GM21576 (cell line): ENCODE data around the gene CA10.

Source experiments
- ATAC-seq: cut with Tn5 transposase; IDR thresholded peaks from one replicate; pipeline ENCODE4 v1.9.1; 2021; ENCODE audit warnings: mild to moderate bottlenecking, moderate library complexity; ENCODE audit not compliant: unreplicated experiment

Gene CA10

DNA sequence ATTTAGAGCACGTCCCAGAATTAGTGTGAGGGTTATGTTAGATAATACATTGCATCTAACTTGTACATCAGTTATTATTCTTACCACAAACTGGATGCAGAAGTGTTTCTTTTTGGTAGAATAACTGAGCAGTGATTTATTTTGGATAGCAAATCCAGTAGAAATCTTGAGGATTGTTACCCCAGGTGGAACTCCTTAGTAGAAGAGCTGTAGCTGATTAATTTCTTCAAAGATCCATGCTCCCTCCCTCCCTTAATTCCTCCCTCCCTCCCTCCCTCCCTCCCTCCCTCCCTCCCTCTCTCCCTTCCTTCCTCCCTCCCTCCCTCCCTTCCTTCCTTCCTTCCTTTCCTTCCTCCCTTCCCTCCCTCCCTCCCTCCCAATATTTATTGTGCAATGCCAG is 337.7 kb downstream of the CA10 start:
- ATAC-seq, result no peak

DNA sequence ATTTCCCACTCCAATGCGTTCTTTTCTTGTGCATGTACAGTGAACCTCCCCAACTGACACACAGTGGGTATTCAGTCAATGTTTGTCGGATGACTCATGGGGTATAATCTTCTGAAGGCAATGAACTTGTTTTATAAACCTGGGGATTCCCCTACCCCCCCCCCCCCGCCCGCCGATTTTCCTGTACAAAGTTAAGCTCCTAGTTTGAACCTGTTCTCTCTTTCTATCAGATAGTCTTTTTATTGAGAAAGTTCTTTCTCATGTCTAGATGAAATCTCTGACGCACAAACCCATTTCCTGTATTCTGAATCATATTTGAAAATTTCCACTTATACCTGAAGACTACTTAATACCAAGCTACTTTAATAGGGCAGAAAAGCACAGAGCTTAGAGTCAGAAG is 338.3 kb downstream of the CA10 start:
- no peak for ATAC-seq

DNA sequence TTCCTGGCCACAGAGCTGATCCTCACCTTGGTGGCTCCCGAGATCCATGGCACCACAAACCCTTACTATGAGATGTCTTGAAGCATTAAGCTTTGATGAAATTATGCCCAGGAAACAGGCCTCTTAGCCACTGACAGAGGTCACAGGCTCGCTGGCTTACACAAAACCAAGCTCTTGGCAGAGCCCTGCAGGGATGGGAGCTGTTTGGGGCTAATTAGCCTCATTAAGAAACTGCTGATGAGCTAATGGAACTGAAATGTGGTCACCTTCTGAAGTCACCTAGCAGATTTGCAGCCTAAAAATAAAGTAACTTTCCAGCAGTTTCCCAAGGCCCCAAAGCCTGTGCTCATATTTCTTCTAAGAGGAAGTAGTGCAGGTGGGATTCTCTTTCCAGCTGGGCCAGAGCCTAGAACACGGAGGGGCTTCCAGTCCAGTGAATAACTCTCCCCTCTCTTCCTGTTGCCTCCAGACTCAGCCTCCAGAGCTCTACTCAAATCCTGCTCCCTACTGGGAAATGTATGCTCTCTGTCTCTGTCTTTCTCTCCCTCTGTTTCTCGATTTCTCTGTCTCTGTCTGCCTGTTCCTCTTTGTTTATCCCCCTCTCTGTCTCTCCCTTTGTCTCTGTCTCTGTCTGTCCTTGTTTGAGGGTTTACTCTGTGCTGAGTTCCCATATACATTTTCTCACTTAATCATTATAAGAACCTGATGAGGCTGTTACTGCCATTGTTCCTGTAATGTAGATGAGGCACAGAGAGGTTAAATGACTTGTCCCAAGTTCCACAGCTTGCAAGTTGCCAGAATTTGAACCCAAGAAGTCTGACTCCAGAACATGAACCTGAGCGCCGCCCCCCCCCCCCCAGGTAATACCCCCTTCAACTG is 338.9 kb downstream of the CA10 start:
- no peak for ATAC-seq

DNA sequence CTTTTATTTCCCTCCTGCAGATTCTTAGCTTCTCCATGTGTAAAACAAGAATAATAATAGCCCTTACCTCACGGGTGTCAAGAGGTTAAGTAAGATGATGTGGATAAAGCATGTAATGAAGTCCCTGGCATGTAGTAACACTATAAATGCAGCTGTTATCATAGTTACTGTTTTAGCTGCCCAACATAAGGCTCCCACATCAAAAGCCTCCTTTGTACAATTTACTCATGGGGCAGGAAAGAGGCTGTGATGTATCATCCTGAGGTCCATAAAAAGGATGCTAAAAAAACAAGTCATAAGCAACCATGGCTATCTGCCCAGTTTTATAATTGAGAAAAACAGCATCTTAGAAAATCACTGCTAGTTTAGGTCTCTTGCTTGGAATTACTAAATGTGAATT is 339.7 kb downstream of the CA10 start:
- no peak for ATAC-seq

DNA sequence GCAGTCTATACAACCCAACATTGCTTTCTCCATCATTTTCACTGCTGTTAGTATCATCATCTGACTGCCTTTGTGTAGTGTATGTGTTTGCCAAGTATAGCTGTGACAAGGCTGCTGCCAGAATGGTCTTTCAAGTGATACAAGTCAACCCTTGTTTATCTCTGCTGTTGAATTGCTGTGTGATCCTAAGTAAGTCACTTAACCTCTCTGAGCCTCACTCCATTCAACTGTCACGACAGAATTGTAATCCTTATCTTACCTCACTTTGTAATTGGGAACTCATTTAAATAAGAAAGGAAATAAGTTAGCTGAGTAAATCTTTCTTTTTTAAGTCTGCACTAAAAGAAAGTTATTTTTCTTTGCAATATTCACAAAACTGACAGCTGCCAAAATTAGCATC is 340.6 kb downstream of the CA10 start:
- ATAC-seq, result no peak

DNA sequence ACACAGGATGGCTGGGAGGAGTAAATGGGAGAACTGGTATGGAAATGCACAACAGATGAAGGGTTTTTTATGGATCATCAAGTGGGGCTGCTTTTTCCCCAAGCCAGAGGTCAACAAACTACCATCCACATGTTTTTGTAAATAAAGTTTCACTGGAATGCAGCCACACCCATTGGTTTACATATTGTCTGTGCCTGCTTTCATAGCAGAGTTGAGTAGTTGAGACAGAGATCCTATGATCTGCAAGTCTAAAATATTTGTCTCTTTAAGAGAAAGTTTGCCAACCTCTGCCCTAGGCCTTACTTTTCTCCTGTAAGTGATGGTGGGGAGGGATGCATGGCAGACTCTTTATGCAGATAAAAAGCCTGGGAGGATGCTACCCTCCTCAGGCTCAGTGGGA is 341.4 kb downstream of the CA10 start:
- ATAC-seq, result no peak

DNA sequence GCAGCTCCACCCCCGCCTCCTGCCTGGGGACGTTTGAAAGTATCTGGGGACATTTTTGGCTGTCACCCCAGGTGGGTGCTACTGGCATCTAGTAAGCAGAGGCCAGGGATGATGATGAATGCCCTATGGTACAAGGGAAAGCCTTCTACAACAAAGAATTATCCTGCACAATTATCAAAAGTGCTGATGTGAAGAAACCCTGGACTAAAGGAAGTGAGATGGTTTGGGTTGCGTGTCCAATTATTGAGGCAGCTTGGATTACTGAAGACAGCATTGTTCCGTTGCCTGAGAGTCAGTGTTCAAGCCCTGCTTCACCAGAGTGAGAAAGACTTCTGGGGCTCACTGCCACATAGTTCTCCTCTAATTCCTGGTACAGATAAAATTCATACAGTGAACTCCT is 343.4 kb downstream of the CA10 start:
- ATAC-seq, result no peak

DNA sequence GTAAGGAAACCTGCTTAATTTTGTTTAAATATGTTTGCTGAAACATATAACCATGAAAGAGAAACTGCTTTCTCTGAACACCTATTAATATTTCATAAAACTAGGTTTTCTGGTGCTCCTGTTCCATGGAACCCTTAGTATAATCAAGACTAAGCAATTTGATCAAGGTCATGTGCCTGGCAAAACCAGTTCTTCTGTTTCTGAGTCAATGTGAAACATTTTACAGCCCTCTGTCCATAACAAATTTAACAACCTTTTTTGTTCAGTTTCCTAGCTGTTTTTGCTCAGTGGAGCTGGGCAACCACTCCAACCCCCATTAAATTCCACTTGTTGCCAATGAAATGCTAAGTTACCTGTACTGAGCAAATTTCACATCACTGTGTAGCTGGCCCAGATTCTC is 344.0 kb downstream of the CA10 start:
- ATAC-seq, result no peak

DNA sequence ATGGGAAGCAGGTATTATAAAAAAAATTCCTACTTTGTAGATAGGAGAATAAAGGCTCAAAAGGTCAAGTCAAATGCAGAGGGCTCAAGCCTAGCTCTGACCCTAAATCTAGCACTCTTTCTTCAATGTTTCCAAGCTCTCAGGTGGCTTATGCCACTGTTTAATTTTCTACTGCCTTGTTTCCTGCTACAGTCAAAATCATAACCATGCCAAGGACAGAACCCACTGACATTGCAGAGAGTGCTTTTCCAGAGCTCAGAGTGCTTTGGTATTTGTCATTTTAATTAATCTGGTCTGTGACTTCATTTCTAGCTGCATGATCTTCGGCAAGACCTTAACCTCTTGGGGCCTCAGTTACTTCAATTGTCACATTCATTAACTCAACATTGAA is 344.7 kb downstream of the CA10 start:
- no peak for ATAC-seq

DNA sequence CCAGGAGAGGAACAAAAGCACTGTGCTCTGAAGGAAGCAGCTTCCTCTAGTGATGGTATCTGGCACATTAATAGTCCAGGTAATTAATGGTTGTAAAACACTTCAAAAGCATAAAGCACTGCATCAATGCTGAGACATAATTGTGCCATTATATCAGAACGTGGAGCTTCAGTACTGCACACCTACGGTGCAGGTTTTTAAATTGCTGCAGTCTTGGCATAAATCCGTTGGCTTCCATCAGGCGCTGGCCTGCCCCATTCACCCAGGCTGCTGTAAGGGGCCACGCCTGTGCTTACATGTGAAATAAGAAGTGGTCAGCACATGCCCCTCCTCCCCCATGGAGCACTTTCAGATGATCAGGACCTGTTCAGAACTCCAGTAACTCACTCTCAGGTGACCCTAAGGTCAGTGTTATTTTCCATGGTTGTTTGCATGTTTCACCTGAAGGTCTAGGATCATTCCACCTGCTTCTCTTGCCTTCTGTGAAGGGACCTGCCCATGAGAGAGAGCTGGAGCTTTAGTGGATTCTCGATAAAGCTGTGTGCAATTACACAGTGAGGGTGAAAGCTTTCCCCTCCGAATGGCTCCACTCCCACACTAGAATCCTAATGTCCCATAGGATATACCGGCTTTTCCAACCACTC is 345.3 kb downstream of the CA10 start:
- ATAC-seq, result no peak

DNA sequence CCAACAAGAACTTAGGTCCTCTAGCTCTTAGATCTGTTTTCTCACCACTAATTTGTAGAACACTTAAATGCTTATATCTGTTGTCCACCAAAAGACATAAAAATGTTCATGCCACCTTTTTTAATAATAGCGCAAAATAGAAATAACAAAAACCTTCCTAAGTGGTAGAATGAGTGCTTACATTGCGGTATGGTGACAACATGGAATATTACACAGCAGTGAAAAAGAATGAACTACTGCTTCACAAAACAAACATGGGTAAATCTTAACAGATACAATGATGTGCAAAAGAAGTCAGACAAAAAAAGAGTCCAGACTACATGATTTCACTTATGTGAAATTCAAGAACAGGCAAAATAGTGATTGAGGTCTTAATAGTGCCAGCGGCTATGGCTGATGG is 351.1 kb downstream of the CA10 start:
- ATAC-seq, result no peak

DNA sequence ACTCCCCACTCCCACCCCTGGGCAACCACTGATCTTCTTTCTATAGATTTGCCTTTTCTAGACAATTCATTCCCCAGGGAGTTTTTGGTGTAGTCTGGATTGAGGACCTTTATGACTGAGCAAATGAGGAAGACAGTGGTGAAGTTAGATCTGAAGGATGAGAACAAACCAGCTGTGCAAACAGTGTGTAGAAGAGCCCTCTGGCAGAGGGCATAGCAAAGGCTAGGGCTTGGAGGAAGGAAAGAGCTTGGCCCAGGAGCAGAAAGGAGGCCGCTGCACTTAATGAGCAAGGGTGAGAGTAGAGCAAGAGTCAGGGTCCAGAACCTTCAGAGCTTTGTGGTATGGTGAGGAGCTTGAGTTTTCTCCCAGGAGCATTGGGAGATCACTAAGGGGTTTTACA is 352.7 kb downstream of the CA10 start:
- ATAC-seq, result no peak

DNA sequence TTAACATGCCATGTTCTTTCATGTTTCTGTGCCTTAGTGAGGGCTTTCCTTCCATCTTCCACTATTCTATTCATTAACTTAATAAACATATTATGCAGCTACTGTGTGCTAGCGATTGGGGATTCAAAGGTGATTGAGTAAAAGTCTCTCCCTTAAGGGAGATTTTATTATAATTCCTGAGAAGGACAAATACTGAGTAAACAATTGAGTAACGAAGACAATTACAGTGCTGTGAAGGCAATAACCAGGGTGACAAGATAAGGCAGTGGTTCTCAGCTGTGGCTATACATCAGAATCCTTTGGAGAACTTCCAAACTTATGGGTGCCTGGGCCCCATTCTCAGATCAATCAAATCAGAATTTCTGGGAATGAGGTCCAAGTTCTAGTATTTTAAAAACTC is 353.3 kb downstream of the CA10 start:
- ATAC-seq, result no peak

DNA sequence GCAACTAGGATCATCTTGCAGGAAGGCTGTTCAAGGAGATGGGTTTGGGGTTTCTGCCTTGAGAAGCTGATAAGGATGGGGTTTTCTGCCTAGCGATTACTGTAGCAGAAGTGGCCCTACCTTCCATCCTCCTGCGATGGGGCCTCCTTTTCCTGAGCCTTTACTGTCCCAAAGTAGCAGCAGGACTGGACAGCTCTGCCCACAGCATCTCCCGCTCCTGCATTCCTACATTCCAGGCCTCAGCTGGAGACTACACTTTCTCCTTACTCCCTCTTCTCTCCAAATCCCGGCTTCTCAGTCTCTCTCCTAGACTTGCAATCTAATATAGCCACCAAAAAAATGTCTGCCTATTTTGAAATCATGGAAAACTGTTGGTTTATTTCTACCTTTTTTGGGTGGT is 355.4 kb downstream of the CA10 start:
- no peak for ATAC-seq

DNA sequence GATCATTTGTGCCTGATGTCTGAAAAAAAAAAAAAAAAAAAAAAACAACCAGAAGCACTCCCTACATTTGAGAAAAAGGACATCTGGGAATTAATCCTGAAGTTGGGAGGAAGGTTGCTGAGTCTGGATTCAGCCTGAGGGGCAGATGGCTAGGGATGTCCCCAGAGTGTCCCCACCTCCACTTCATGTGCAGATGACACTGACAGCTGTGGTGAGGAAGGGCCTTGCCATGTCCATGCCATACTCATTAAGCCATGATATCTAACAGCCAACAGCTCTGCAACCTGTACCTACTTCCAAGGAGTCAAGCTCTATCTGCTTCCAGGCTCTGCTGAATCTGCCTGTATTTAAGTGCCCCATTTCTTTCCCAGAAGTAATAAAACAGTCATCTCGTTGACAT is 356.0 kb downstream of the CA10 start:
- no peak for ATAC-seq

DNA sequence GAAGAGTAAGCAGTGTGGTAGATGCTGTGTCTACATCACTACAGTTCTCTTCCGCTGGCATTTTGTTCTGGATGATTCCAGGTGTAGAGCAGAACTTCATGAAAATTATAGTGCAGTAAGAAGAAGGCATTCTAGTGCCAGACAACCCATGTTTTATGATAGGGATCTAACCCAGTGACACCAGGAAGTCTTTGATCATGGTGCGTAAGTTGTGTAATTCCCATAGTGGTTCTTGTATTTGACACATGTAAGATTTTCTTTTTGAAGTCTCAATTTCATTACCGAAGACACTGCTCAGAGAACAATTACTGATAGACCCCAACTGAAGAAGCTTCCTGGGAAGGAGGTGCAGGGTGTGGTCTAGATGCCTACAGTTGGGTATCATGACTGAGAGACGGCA is 356.9 kb downstream of the CA10 start:
- no peak for ATAC-seq

DNA sequence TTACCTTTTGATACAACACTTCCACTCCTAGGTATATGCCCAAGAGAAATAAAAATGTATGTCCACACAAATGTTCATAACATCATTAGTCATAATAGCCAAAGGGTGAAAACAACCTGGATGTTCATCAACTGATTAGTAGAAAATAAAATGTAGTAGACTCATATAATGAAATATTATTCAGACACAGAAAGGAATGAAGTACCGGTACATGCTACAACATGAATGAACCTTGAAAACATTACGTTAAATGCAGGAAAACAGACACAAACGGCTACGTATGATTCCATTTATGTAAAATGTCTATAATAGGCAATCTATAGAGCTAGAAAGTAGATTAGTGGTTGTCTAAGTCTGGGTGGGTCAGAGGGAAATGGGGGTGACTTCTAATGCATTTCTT is 358.5 kb downstream of the CA10 start:
- ATAC-seq, result no peak

DNA sequence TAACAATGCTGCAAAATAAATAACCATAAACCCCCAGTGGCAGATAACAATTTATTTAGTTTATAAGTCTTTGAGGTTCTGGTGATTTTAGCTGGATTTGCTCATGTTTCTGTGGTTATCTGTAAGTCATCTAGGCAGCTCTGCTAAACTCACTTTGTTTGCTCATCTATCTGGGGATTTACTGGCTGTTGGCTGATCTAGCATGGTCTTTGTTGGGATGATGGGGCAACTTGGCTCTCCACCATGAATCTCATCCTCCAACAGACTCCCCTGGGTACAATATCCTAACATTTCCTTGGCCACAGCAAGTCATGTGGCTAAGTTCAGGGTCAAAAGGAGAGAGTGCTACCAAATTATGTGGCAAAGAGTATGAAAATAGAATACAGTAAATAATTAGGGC is 359.3 kb downstream of the CA10 start:
- no peak for ATAC-seq

DNA sequence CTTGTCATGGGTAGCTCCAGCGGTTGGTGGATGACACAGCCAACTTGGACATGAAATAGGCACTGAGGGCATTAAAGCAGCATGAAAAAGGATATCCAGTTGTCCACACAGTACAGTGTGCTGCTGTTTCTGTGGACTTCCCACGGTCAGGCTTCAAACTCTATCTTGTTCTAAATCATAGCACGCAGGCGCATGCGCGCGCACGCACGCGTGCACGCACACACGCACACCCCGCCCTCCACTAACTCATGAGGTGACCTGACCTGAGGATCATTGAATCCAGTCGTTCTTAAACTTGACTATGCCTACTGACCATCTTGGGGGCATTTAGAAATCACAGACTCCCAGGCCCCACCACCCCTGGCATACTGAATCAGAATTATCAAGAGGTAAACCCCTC is 361.4 kb downstream of the CA10 start:
- ATAC-seq, result no peak

DNA sequence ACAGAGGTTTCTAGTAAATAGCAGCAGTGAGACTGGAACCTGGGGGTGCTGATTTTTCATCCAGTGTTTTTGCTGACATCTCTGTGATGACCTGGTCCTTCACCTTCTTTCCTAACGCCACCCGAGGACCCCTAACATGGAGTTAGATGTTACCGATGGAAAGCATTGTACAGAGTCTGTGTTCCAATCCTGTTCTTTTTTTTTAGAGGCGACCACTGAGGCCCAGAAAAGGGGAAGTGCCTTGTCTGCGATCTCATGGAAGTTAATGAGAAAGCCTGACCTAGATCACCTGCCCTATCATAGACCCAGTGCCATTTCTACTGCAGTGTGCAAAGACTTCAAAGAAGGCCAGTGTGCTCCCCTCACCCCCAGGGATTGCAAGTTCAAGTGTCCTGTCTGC is 362.5 kb downstream of the CA10 start:
- ATAC-seq, result no peak

DNA sequence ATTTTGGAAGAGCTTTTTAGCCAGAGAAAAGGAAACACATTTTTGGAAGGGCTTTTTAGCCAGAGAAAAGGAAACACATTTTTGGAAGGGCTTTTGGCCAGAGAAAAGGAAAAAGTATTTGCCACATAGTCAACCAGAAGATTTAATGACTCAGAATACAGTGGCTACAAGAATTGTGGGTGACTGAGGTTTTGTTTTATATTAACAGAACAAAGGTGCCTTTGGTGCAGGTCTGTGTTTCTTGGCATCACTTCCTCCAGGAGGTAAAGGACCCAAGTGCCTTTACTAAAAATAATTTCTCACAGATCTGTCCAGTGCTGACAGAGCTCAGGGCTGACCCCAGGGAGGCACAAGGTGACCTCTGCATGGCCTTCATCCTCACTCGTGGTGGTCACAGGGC is 363.1 kb downstream of the CA10 start:
- no peak for ATAC-seq

DNA sequence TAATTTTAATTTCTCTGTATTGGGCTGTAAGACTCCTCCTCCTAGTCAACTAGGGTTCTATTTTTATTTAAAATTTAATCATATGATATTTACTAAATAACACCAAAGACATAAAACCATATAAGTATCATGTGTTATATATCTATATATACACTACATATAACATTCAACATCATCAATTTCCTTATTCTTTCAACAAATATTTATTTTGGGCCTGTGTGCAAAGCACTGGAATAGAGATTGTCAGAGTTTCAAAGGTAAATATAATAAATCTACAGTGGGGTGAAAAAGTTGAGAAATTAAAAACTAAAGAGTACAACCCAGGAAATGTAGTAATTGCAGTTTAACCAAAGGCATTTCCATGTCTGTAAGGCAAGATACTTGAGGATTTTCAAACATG is 364.0 kb downstream of the CA10 start:
- no peak for ATAC-seq

DNA sequence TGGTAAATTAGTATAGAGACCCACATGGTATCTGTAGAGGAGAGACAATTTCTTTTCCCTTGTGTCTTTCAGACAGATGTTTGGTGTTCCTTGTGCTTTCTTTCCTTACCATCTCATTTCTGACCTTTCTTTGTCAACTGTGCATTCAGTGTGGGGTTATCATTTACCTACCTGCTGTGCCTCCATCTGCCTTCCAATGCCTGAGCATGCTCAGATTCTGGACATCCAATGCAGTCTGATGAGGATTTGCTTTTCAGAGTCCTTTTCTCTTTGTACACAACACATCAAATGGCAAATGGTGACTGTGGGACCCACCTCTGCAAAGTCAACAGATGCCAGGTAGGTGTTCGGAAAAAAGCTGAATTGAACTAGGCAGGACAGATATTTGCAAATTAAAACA is 364.8 kb downstream of the CA10 start:
- ATAC-seq, result no peak
